GM12891 (cell line): ENCODE measurements around the gene EHMT2.
"Not testable (repeated sequence)": the region's sequence is repeated elsewhere in the genome, so short reads cannot be mapped to it uniquely, and the experiment has no call there.

ENCODE experiments used
- POLR2A ChIP-seq: IDR thresholded peaks from 2 replicates; pipeline ENCODE4 v1.6.1; 2011; ENCODE audit warnings: low read depth, low read length, control low read depth
- POLR2AphosphoS5 ChIP-seq: IDR thresholded peaks from 2 replicates; pipeline ENCODE4 v1.6.1; 2011; ENCODE audit warnings: low read depth, low read length, control low read depth
- POU2F2 ChIP-seq: IDR thresholded peaks from 2 replicates; pipeline ENCODE4 v1.6.1; 2011; ENCODE audit warnings: low read depth, mild to moderate bottlenecking, control low read depth, low read length, moderate library complexity
- SPI1 ChIP-seq: IDR thresholded peaks from 2 replicates; pipeline ENCODE4 v1.6.1; 2011; ENCODE audit warnings: low read depth, low read length, control low read depth
- TAF1 ChIP-seq: IDR thresholded peaks from 2 replicates; pipeline ENCODE4 v1.6.1; 2011; ENCODE audit warnings: low read depth, low read length, control low read depth

DNA sequence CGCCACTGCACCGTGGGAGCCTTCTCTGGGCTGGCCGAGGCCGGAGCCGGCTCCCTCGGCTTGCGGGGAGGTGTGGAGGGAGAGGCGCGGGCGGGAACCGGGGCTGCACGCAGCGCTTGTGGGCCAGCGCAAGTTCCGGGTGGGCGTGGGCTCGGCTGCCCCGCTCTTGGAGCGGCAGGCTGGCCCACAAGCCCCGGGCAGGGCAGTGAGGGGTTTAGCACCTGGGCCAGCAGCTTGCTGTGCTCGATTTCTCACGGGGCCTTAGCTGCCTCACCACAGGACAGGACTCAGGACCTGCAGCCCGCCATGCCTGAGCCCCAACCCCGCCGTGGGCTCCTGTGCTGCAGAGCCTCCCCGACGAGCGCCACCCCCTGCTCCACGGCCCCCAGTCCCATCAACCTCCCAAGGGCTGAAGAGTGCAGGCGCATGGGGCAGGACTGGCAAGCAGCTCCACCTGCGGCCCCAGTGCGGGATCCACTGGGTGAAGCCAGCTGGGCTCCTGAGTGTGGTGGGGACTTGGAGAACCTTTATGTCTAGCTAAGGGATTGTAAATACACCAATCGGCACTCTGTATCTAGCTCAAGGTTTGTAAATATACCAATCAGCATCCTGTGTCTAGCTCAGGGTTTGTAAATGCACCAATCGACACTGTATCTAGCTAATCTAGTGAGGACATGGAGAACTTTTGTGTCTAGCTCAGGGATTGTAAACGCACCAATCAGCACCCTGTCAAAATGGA is 45.3 kb downstream of the EHMT2 start:
- TF ChIP-seq POLR2AphosphoS5, POLR2A, TAF1, POU2F2, SPI1: not testable (repeated sequence)
